ENCODE data around the gene GPC3. TPM values are rescaled to one million over a fixed set of nuclear protein-coding genes. Genes with fewer than 3 reads are reported as not detected.

GPC3 gene
- total RNA-seq, 2 experiments from 2014 or later: 0.58 to 0.63 TPM

- no peak for TF ChIP-seq CTCF (IDR thresholded peaks at IDR 0.05)
- Mint-ChIP-seq H3K4me3 (no peak overlapping the region), H3K27me3 (no peaks in the 10 kb centered on the region), H3K36me3 (ENCODE audit: low read depth) (no peaks in the 10 kb centered on the region), H3K4me1 (ENCODE audit: low read depth) (no peaks in the 10 kb centered on the region), H3K27ac (no peak overlapping the region), H3K9me3 (peaks cover 1% of the 10 kb centered on the region)
- ATAC-seq (no peak), DNase-seq (no peak)
- POLR2A ChIA-PET: no interaction called here
- CTCF ChIA-PET: interaction anchor here (0.8 to 1.1 kb wide), 2 partner anchors 19 to 121 kb away, joined by 3 read pairs; no protein-coding TSS in a partner anchor
- intact Hi-C loops (cut with micrococcal nuclease): no loop called here
Observed at GRCh38 chrX:133913658-133914388, 71.6 kb downstream of the GPC3 start.

- Mint-ChIP-seq H3K9me3 (peaks cover 1% of the 10 kb centered on the region), H3K36me3 (ENCODE audit: low read depth) (no peaks in the 10 kb centered on the region), H3K4me1 (ENCODE audit: low read depth) (no peaks in the 10 kb centered on the region), H3K27me3 (no peaks in the 10 kb centered on the region), H3K27ac (no peak overlapping the region), H3K4me3 (no peak overlapping the region)
- no peak for TF ChIP-seq CTCF (IDR thresholded peaks at IDR 0.05)
- ATAC-seq (no peak), DNase-seq (no peak)
- POLR2A ChIA-PET: no interaction called here
- intact Hi-C loops (cut with micrococcal nuclease): no loop called here
- CTCF ChIA-PET: interaction anchor here (0.8 to 1.1 kb wide), 3 partner anchors 20 to 121 kb away, joined by 3 read pairs; no protein-coding TSS in a partner anchor
Observed at GRCh38 chrX:133913009-133913408, 72.4 kb downstream of the GPC3 start.

GRCh38 chrX:133911825-133912495 is 73.4 kb downstream of the GPC3 start:
- CTCF ChIA-PET: interaction anchor here (1.0 to 1.3 kb wide), 2 partner anchors 58 to 119 kb away, joined by 3 read pairs; no protein-coding TSS in a partner anchor
- no peaks in the 10 kb centered on the region for H3K36me3 Mint-ChIP-seq (ENCODE audit: low read depth)
- no peak overlapping the region for H3K27ac Mint-ChIP-seq
- no peaks in the 10 kb centered on the region for H3K27me3 Mint-ChIP-seq
- no peak for TF ChIP-seq CTCF (IDR thresholded peaks at IDR 0.05)
- ATAC-seq: no peak
- no peak for DNase-seq
- no peaks in the 10 kb centered on the region for H3K9me3 Mint-ChIP-seq
- no peak overlapping the region for H3K4me3 Mint-ChIP-seq
- H3K4me1 Mint-ChIP-seq (ENCODE audit: low read depth): no peaks in the 10 kb centered on the region
- intact Hi-C loops (cut with micrococcal nuclease): no loop called here
- POLR2A ChIA-PET: interaction anchor here (0.6 kb wide), 1 partner anchor 10 kb away, joined by 4 read pairs; no protein-coding TSS in a partner anchor

GRCh38 chrX:133910539-133910938 is 74.9 kb downstream of the GPC3 start:
- POLR2A ChIA-PET: no interaction called here
- Mint-ChIP-seq H3K27ac (no peak overlapping the region), H3K4me3 (no peak overlapping the region), H3K36me3 (ENCODE audit: low read depth) (no peaks in the 10 kb centered on the region), H3K27me3 (no peaks in the 10 kb centered on the region), H3K4me1 (ENCODE audit: low read depth) (no peaks in the 10 kb centered on the region), H3K9me3 (no peaks in the 10 kb centered on the region)
- ATAC-seq (no peak), DNase-seq (no peak)
- no peak for TF ChIP-seq CTCF (IDR thresholded peaks at IDR 0.05)
- intact Hi-C loops (cut with micrococcal nuclease): no loop called here
- CTCF ChIA-PET: interaction anchor here (0.7 to 1.2 kb wide), 2 partner anchors 10 to 49 kb away, joined by 3 read pairs; no protein-coding TSS in a partner anchor

GRCh38 chrX:133909888-133910287 is 75.5 kb downstream of the GPC3 start:
- CTCF ChIA-PET: interaction anchor here (1.2 kb wide), 1 partner anchor 11 kb away, joined by 3 read pairs; no protein-coding TSS in a partner anchor
- ATAC-seq (no peak), DNase-seq (no peak)
- Mint-ChIP-seq H3K27me3 (no peaks in the 10 kb centered on the region), H3K27ac (no peak overlapping the region), H3K9me3 (no peaks in the 10 kb centered on the region), H3K36me3 (ENCODE audit: low read depth) (no peaks in the 10 kb centered on the region), H3K4me3 (no peak overlapping the region), H3K4me1 (ENCODE audit: low read depth) (no peaks in the 10 kb centered on the region)
- no peak for TF ChIP-seq CTCF (IDR thresholded peaks at IDR 0.05)
- POLR2A ChIA-PET: no interaction called here
- intact Hi-C loops (cut with micrococcal nuclease): no loop called here

All from activated CD8-positive, alpha-beta T cell treated with anti-CD3 and anti-CD28 coated beads for 36 hours (primary cell).